Naive thymus-derived CD4-positive, alpha-beta T cell (primary cell): ENCODE measurements around the gene ATP10D. TPM values are rescaled to one million over a fixed set of nuclear protein-coding genes. Genes with fewer than 3 reads are reported as not detected.

Source experiments
- ATAC-seq: fragments of 150-1000 bp; cut with Tn5 transposase; 2 replicates; pipeline ENCODE4 v1.10.0; 2021; ENCODE audit warnings: mild to moderate bottlenecking, moderate library complexity
- CTCF ChIA-PET: fragments of 350-600 bp; sonication (Branson Sonifier 250); formaldehyde crosslinking; loops from one replicate; lab custom pipeline; 2021; ENCODE audit warnings: antibody characterized with exemption; lab: Charles Lee
- POLR2A ChIA-PET: fragments of 350-600 bp; sonication (Branson Sonifier 250); formaldehyde crosslinking; loops from one replicate; lab custom pipeline; 2021; ENCODE audit warnings: antibody characterized with exemption, inconsistent platforms; lab: Charles Lee
- DNase-seq, 9 donors: peaks; one replicate each; pipeline versions ENCODE4 v3.0.0 to v3.0.0-alpha.2; 2020 to 2022; ENCODE audit warnings: mixed read lengths in 1 of 9
- H3K27ac ChIP-seq: one replicate; pipeline ENCODE4 v1.7.0; 2013; ENCODE audit warnings: mild to moderate bottlenecking, low read depth, low read length, moderate library complexity
- H3K27me3 ChIP-seq, 2 donors: one replicate each; pipeline ENCODE4 v1.7.0; 2013; ENCODE audit warnings: low read length in 2 of 2, mild to moderate bottlenecking in 2 of 2, moderate library complexity in 2 of 2; ENCODE audit not compliant: control insufficient read depth in 2 of 2, insufficient read depth in 2 of 2
- H3K36me3 ChIP-seq, 3 experiments: 1 replicate in 2 of 3; 2 replicates in 1 of 3; pipeline ENCODE4 v1.7.0; 2013; ENCODE audit warnings: low read length in 3 of 3, mild to moderate bottlenecking in 3 of 3, moderate library complexity in 1 of 3; ENCODE audit not compliant: insufficient read depth in 3 of 3, control insufficient read depth in 2 of 3
- H3K4me1 ChIP-seq, 2 donors: one replicate each; pipeline ENCODE4 v1.7.0; 2013; ENCODE audit warnings: low read length in 2 of 2, mild to moderate bottlenecking in 2 of 2, moderate library complexity in 1 of 2; ENCODE audit not compliant: control insufficient read depth in 2 of 2, insufficient read depth in 2 of 2
- H3K4me3 ChIP-seq: 2 replicates; pipeline ENCODE4 v1.7.0; 2013; ENCODE audit warnings: mild to moderate bottlenecking, low read length
- H3K9me3 ChIP-seq, 3 experiments: 1 replicate in 2 of 3; 2 replicates in 1 of 3; pipeline ENCODE4 v1.7.0; 2013; ENCODE audit warnings: low read length in 3 of 3; ENCODE audit not compliant: control insufficient read depth in 2 of 3
- H3K27ac Mint-ChIP-seq, 9 donors: one replicate each; pipeline ENCODE4 v1.8.0; 2020 to 2022; ENCODE audit warnings: mixed read lengths in 9 of 9, mild to moderate bottlenecking in 8 of 9, moderate library complexity in 5 of 9, inconsistent platforms in 2 of 9
- H3K27me3 Mint-ChIP-seq, 5 donors: one replicate each; pipeline ENCODE4 v1.8.0; 2021 to 2022; ENCODE audit warnings: mixed read lengths in 5 of 5, mild to moderate bottlenecking in 1 of 5
- H3K36me3 Mint-ChIP-seq, 5 donors: one replicate each; pipeline ENCODE4 v1.8.0; 2020 to 2022; ENCODE audit warnings: mixed read lengths in 5 of 5, mild to moderate bottlenecking in 3 of 5, inconsistent platforms in 1 of 5
- H3K4me1 Mint-ChIP-seq, 7 donors: one replicate each; pipeline ENCODE4 v1.8.0; 2020 to 2022; ENCODE audit warnings: mixed read lengths in 7 of 7, mild to moderate bottlenecking in 3 of 7, inconsistent platforms in 1 of 7
- H3K4me3 Mint-ChIP-seq, 10 donors: one replicate each; pipeline ENCODE4 v1.8.0; 2020 to 2022; ENCODE audit warnings: mild to moderate bottlenecking in 10 of 10, mixed read lengths in 10 of 10, moderate library complexity in 6 of 10, inconsistent platforms in 2 of 10
- H3K9me3 Mint-ChIP-seq, 11 donors: one replicate each; pipeline ENCODE4 v1.8.0; 2020 to 2022; ENCODE audit warnings: mixed read lengths in 11 of 11, mild to moderate bottlenecking in 4 of 11, inconsistent platforms in 1 of 11, moderate library complexity in 1 of 11
- intact Hi-C, 2 donors: fragments of 100-400 bp; cut with micrococcal nuclease; formaldehyde crosslinking; loops; one replicate each; pipeline ENCODE4 v1.15.1; 2023
- polyA plus RNA-seq, 2 donors: library from polyadenylated mRNA; unstranded; fragments of 300-500 nt; fragmentation: Illumina TruSeq; gene quantifications; one replicate each; pipeline ENCODE4 v1.2.3, GENCODE V29; 2021
- total RNA-seq, 6 experiments: library from RNA in 5 of 6; stranded (reverse) in 5 of 6; gene quantifications; 1 replicate in 5 of 6; 2 replicates in 1 of 6; pipeline ENCODE4 v1.2.3 and lab custom pipeline; 2021 to 2026

Gene ATP10D
- total RNA-seq (10 to 100 TPM in 1 of 5 experiments, 1 to 10 TPM in 4; 3.3 to 29.0 (median 6.1) TPM), polyA plus RNA-seq (1 to 10 TPM in 1 of 2 donors, under 1 TPM in 1; 0.45 to 1.7 TPM), total RNA-seq (lab: John Stamatoyannopoulos, UW) (5.5 reads per million, percentile 25 among the genes with 10 or more reads in this experiment)

- Mint-ChIP-seq H3K4me3 (peak within 1 kb of the TSS; percentile 87 to 98 (median 94)), H3K27ac (peak within 1 kb of the TSS; percentile 78 to 97 (median 89)), H3K27me3 (peaks cover 0 to 5% (median 0%) of the 10 kb centered on the region in 5 donors), H3K4me1 (peaks cover 15 to 36% (median 26%) of the 10 kb centered on the region in 7 donors), H3K36me3 (no peaks in the 10 kb centered on the region), H3K9me3 (no peaks in the 10 kb centered on the region)
- intact Hi-C loops: loop anchor here (1.0 to 10.0 kb wide), 7 partner anchors 22 to 1420 kb away; partner anchors contain the start of genes COMMD8 (in 2 of the 2), CNGA1 (in 1 of the 2), NFXL1 (in 1 of the 2) and NIPAL1 (in 1 of the 2)
- H3K4me3 ChIP-seq: peak within 1 kb of the TSS; percentile 75
- DNase-seq (peak; percentile 56 to 77 (median 66)), ATAC-seq (peak; percentile 97)
- CTCF ChIA-PET: interaction anchor here (0.7 to 0.8 kb wide), 2 partner anchors 22 to 1244 kb away, joined by 3 read pairs; partner anchors contain the start of gene COMMD8
- H3K36me3 ChIP-seq: no peaks in the 10 kb centered on the region
- peak within 1 kb of the TSS; percentile 70 for H3K27ac ChIP-seq
- peaks cover 7 to 9% of the 10 kb centered on the region in 2 donors for H3K4me1 ChIP-seq
- no peaks in the 10 kb centered on the region for H3K27me3 ChIP-seq
- H3K9me3 ChIP-seq: no peaks in the 10 kb centered on the region
- POLR2A ChIA-PET: interaction anchor here (1.1 to 4.4 kb wide), 2 partner anchors 21 to 429 kb away, joined by 3 to 28 read pairs; partner anchors contain the start of genes COMMD8 and NFXL1
These were observed at the start of gene ATP10D for GRCh38 chr4:47485047-47485692. TSS of gene ATP10D (plus strand) at chr4:47485275. CDS start at chr4:47512541, 27,266 bp downstream.

- no peaks in the 10 kb centered on the region for H3K9me3 ChIP-seq
- H3K27ac ChIP-seq: no peak overlapping the region
- H3K4me3 Mint-ChIP-seq: peak overlapping the region in 2 of 10 donors; percentile 7 to 29
- no peaks in the 10 kb centered on the region for H3K27me3 ChIP-seq
- ATAC-seq (no peak), DNase-seq (no peak)
- H3K4me3 ChIP-seq: no peak overlapping the region
- CTCF ChIA-PET: no interaction called here
- H3K4me1 ChIP-seq: no peaks in the 10 kb centered on the region
- H3K27me3 Mint-ChIP-seq: no peaks in the 10 kb centered on the region
- intact Hi-C loops: no loop called here
- peaks cover 5 to 20% (median 9%) of the 10 kb centered on the region in 7 donors for H3K4me1 Mint-ChIP-seq
- H3K36me3 Mint-ChIP-seq: peaks cover 0 to 38% (median 4%) of the 10 kb centered on the region in 5 donors
- POLR2A ChIA-PET: no interaction called here
- peak overlapping the region in 2 of 9 donors; percentile 22 to 57 for H3K27ac Mint-ChIP-seq
- no peaks in the 10 kb centered on the region for H3K36me3 ChIP-seq
- H3K9me3 Mint-ChIP-seq: no peaks in the 10 kb centered on the region
These were observed 42.1 kb upstream of the ATP10D start for GRCh38 chr4:47442980-47443379.

GRCh38 chr4:47444031-47444430, 41.0 kb upstream of the ATP10D start:
- Mint-ChIP-seq H3K36me3 (peaks cover 0 to 49% (median 8%) of the 10 kb centered on the region in 5 donors), H3K27ac (no peak overlapping the region), H3K4me3 (no peak overlapping the region), H3K9me3 (no peaks in the 10 kb centered on the region), H3K27me3 (no peaks in the 10 kb centered on the region), H3K4me1 (peaks cover 5 to 20% (median 9%) of the 10 kb centered on the region in 7 donors)
- intact Hi-C loops: no loop called here
- H3K27ac ChIP-seq: no peak overlapping the region
- H3K36me3 ChIP-seq: no peaks in the 10 kb centered on the region
- POLR2A ChIA-PET: no interaction called here
- ATAC-seq (no peak), DNase-seq (no peak)
- no peaks in the 10 kb centered on the region for H3K4me1 ChIP-seq
- H3K4me3 ChIP-seq: no peak overlapping the region
- no peaks in the 10 kb centered on the region for H3K27me3 ChIP-seq
- no peaks in the 10 kb centered on the region for H3K9me3 ChIP-seq
- CTCF ChIA-PET: no interaction called here

GRCh38 chr4:47451657-47452056, 33.4 kb upstream of the ATP10D start:
- Mint-ChIP-seq H3K4me1 (peaks cover 0 to 11% (median 7%) of the 10 kb centered on the region in 7 donors), H3K27me3 (no peaks in the 10 kb centered on the region), H3K9me3 (peaks cover 0 to 1% (median 0%) of the 10 kb centered on the region in 11 donors), H3K4me3 (no peak overlapping the region), H3K27ac (peak overlapping the region in 3 of 9 donors; percentile 7 to 48 (median 13)), H3K36me3 (peaks cover 9 to 62% (median 28%) of the 10 kb centered on the region in 5 donors)
- Histone ChIP-seq H3K27me3 (no peaks in the 10 kb centered on the region), H3K27ac (no peak overlapping the region), H3K36me3 (peaks cover 0 to 20% (median 4%) of the 10 kb centered on the region in 3 experiments), H3K4me1 (peaks cover 0 to 6% of the 10 kb centered on the region in 2 donors), H3K9me3 (no peaks in the 10 kb centered on the region), H3K4me3 (no peak overlapping the region)
- DNase-seq (no peak), ATAC-seq (no peak)
- ChIA-PET POLR2A (interaction anchor here (0.6 kb wide), 1 partner anchor 118 kb away, joined by 5 read pairs; no protein-coding TSS in a partner anchor), CTCF (no interaction called here)
- intact Hi-C loops: no loop called here

- Histone ChIP-seq H3K27me3 (no peaks in the 10 kb centered on the region), H3K36me3 (peaks cover 0 to 7% (median 0%) of the 10 kb centered on the region in 3 experiments), H3K27ac (peak overlapping the region; percentile 74), H3K4me3 (peak overlapping the region; percentile 82), H3K4me1 (peaks cover 9 to 17% of the 10 kb centered on the region in 2 donors), H3K9me3 (no peaks in the 10 kb centered on the region)
- intact Hi-C loops: loop anchor here (1.0 to 10.0 kb wide), 13 partner anchors 9 to 1368 kb away; partner anchors contain the start of genes ATP10D (in 2 of the 2), NFXL1 (in 2 of the 2), SLAIN2 (in 2 of the 2) and FRYL (in 1 of the 2)
- peak overlapping the region; percentile 76 to 97 (median 95) for H3K27ac Mint-ChIP-seq
- ATAC-seq (no peak), DNase-seq (peak in 1 of 9 donors; percentile 9)
- ChIA-PET CTCF (interaction anchor here (0.6 to 1.0 kb wide), 3 partner anchors 22 to 107 kb away, joined by 3 read pairs; partner anchors contain the start of gene ATP10D), POLR2A (interaction anchor here (0.7 to 3.5 kb wide), 5 partner anchors 16 to 884 kb away, joined by 3 to 28 read pairs (median 4); partner anchors contain the start of gene ATP10D)
- no peaks in the 10 kb centered on the region for H3K9me3 Mint-ChIP-seq
- H3K4me1 Mint-ChIP-seq: peaks cover 20 to 51% (median 38%) of the 10 kb centered on the region in 7 donors
- no peaks in the 10 kb centered on the region for H3K27me3 Mint-ChIP-seq
- H3K36me3 Mint-ChIP-seq: peaks cover 0 to 18% (median 9%) of the 10 kb centered on the region in 5 donors
- H3K4me3 Mint-ChIP-seq: peak overlapping the region; percentile 77 to 93 (median 90)
These were observed 22.3 kb upstream of the ATP10D start for GRCh38 chr4:47462799-47463234.
